ENCODE data around the gene C3orf20.
"Not testable (repeated sequence)": the region's sequence is repeated elsewhere in the genome, so short reads cannot be mapped to it uniquely, and the experiment has no call there.

C3orf20 gene

DNA sequence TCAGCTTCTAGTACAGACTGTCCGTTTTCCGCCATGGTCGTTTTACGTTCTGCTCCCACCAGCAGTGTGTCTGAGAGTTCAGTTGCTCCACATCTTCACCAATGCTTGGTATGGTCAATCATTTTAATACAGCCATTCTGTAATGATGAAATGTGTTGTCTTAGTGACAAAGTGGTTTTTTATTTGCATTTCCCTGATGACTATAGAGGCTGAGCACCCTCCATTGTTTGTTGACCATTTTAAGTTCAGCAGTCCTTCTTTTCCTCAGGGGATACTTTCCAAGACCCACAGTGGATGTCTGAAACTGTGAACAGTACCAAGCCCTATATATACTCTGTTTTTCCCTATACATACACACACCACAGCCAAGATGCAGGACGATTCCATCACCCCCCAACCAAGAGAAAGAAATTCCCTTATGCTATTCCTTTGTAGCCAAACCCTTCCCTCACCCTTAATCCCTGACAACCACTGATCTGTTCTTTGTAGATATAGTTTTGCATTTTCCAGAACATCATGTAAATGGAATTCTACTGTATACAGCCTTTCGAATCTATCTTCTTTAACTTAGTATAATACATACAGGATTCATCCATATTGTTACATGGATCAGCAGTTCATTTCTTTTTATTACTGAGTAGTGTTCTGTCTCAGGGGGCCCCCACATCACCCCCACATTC, 55.9 kb downstream of the C3orf20 start:
- DNase-seq (ENCODE audit: low read depth): no peak
- H3K4me3 ChIP-seq (ENCODE audit: low read depth, low read length): no peak overlapping the region

DNA sequence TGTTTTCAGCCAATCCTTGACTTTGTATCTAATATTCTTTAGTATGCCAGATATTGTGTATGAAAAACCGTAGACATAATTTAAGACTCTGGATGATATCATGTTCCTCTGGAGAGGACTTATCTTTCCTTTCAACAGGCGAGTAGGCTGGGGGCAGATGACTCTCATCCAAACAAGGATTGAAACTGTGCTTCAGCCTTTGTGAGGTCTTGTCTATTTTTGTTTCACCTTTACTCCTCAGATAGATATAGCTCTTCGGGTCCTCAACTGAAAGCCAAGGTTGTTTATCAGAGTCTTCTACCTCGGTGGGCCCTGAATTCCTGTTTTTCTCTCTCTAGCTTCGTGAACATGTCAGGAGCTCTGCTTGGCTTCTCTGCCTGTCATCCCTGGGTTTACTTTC, 66.0 kb downstream of the C3orf20 start:
- DNase-seq (ENCODE audit: low read depth): no peak
- no peak overlapping the region for H3K4me3 ChIP-seq (ENCODE audit: low read depth, low read length)

DNA sequence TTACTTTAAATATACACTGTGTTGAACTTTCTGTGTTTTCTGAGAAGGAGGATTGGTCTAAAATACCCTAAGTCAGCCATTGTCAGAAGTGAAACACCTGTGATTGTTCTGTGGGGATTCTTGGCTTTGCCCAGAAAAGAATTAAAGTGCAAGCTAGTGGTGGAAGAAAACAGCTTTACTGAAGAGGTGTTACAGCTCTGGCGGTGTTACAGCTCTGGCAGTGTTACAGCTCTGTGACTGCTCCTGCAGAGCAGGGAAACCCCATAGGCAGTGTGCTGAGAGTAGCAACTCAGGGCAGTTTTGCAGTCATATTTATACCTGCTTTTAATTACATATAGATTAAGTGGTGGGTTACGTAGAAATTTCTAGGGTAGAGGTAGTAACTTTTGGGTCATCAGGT, 66.6 kb downstream of the C3orf20 start:
- H3K4me3 ChIP-seq (ENCODE audit: low read depth, low read length): no peak overlapping the region
- no peak for DNase-seq (ENCODE audit: low read depth)

DNA sequence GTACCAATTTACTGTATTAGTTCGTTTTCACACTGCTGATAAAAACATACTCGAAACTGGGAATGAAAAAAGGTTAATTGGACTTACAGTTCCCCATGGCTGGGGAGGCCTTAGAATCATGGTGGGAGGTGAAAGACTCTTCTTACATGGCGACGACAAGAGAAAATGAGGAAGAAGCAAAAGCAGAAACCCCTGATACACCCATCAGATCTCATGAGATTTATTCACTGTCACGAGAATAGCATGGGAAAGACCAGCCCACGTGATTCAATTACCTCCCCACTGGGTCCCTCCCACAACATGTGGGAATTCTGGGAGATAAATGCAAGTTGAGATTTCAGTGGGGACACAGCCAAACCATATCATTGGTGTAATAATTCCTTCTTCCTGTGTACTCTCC, 69.6 kb downstream of the C3orf20 start:
- no peak for DNase-seq (ENCODE audit: low read depth)
- no peak overlapping the region for H3K4me3 ChIP-seq (ENCODE audit: low read depth, low read length)

DNA sequence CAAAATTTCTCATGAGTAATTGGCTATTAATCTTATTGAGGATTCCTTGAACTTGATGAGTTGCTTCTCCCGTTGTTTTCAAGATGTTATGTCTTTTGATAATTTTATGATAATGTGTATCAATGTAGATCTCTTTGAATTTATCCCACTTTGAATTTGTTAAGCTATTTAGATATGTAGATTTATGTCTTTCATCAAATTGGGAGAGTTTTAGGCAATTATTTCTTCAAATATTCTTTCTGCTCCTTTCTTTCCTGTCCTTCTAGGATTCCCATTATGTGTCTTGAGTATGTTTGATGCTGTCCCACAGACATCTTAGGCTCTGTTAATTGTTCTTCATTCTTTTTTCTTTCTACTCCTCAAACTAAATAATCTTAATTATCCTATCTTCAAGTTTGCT, 75.7 kb downstream of the C3orf20 start:
- no peak overlapping the region for H3K4me3 ChIP-seq (ENCODE audit: low read depth, low read length)

DNA sequence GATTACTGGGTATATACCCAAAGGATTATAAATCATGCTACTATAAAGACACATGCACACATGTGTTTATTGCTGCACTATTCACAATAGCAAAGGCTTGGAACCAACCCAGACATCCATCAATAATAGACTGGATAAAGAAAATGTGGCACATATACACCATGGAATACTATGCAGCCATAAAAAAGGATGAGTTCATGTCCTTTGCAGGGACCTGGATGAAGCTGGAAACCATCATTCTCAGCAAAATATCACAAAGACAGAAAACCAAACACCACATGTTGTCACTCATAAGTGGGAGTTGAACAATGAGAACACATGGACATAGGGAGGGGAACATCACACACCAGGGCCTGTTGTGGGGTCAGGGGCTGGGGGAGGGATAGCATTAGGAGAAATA, 78.0 kb downstream of the C3orf20 start:
- not testable (repeated sequence) for H3K4me3 ChIP-seq (ENCODE audit: low read depth, low read length); DNase-seq (ENCODE audit: low read depth)

More for the DNA sequence above, 75.7 kb downstream of the C3orf20 start:
- DNase-seq (ENCODE audit: low read depth): no peak

DNA sequence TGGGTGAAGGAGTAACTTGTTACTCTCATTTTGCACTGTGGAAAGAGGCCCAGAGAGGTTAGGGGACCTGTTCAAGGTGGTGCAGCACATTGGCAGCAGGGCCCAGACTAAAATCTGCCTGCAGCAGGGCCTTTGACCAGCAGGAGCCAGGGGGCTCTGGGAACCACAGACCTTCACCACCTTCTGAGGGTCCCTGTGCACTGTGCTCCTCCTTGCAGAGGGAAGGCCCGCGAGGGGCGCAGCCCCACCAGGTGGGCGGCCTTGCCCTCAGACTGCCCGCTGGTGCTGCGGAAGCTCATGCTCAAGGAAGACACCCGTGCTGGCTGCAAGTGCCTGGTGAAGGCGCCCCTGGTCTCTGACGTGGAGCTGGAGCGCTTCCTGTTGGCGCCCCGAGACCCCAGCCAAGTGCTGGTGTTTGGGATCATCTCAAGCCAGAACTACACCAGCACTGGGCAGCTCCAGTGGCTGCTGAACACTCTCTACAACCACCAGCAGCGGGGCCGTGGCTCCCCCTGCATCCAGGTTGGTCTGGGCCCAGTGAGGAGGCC, 82.3 kb downstream of the C3orf20 start:
- H3K4me3 ChIP-seq (ENCODE audit: low read depth, low read length): no peak overlapping the region
- no peak for DNase-seq (ENCODE audit: low read depth)

DNA sequence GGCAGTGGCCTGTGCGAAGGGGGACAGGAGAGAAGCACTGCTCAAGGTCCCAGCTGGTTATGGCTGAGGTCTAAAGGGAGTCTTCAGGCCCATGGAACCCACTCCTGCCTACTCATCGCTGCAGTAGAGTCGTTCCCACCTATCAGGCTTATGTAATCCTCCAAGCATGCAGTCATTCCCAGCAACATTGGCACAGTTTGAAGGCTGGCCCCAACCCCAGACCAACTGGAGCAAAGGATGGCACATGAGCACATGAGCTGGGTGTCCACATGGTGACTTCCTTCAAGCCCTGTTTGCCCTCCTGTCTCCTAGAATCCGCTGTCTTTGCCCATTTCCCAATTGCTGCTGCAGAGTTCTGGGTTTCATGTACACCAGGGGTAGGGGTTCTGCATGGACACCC, 83.4 kb downstream of the C3orf20 start:
- no peak for DNase-seq (ENCODE audit: low read depth)
- H3K4me3 ChIP-seq (ENCODE audit: low read depth, low read length): no peak overlapping the region

DNA sequence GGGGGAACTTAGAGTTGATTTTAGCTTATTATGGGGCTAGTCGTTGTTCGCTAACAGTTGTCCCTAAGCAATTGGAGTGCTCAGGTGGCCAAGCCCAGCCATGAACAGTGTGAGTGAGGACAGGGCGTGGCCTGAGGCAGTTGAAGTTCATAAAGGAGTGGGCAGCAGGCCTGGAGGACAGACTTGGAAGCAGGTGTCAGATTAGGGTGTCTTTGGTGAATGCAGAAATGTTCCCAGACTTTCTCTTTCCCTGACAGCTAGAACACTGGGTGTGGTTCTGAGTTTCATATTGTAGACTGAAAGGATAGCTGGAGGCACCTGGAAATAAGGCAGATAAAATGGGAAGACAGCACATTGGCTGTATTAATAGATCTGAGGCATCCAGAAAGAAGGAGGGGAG, 84.0 kb downstream of the C3orf20 start:
- DNase-seq (ENCODE audit: low read depth): no peak
- no peak overlapping the region for H3K4me3 ChIP-seq (ENCODE audit: low read depth, low read length)

DNA sequence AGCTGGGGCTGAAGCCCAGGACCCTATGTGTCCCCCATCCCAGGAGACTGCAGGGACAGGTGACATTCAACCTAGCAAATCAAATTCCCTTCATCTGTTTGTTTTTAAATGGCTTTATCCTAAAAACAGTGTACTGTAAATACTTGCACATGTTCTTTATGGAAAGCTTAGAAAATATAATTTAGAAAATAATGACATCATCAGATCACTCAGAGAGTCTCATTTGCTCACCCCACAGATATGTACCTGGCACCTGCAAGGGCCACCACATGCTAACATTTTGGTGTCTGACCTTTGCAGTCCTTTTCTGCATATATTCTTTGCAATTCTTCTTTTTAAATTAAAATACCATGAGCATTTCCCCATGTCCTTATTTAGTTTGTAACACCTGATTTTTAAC, 85.2 kb downstream of the C3orf20 start:
- H3K4me3 ChIP-seq (ENCODE audit: low read depth, low read length): no peak overlapping the region
- no peak for DNase-seq (ENCODE audit: low read depth)

DNA sequence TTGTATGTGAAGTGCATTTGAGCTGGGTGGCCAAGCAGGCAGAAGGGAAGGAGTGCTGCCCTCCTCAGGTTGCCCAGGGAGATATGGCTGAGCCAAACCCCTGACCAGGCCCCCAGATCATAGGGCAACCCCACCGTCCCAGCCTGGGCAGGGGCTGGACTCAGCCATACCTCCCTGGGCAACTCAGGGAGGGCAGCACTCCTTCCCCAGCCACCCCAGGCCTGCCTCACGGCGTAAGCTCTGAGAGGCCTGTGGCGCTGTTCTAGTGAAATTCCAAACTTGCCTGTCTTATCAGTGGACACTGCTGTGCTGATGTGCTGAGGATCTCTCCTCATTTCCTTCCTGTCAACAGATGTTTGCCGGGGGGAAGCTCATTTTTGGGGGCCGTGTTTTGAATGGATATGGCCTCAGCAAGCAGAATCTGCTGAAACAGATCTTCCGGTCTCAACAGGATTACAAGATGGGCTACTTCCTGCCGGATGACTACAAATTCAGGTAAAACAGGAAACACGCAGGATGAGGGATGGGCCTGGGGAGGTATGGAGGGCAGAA, 86.3 kb downstream of the C3orf20 start:
- no peak overlapping the region for H3K4me3 ChIP-seq (ENCODE audit: low read depth, low read length)
- no peak for DNase-seq (ENCODE audit: low read depth)

DNA sequence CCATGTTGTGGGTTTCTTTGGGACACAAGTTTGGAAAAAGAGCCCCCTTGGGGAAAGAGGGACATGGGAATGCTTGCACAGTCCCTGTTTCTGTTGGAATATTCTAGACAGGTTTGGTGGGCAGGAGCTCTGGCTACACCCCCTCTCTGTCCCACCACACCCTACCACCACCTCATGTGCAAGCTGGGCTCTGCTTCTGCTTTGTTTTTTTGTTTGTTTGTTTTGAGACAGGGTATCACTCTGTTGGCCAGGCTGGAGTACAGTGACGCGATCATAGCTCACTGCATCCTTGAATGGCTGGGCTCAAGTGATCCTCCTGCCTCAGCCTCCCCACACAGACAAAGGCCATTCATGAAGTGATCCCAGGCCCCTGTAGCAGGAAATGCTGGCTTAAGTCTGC, 86.9 kb downstream of the C3orf20 start:
- no peak overlapping the region for H3K4me3 ChIP-seq (ENCODE audit: low read depth, low read length)
- DNase-seq (ENCODE audit: low read depth): no peak

DNA sequence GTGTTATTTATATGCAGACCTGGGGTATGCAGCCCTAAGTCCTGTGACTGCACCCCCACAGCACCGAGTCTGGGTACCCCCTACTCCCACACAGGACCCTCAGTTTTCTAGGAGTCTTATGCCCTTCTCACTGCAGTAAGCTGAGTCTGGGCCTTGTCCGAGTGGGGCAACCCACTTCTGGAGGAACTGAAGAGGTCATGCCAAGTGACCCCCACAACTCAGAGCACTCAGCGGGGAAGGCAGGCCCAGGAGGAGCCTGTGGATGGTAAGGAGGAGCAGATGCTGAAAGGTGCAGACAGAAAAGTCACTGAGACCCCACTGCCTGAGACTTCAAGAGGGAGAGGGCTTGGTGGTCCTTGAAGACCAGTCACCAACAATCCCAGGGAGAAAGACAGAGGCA, 87.8 kb downstream of the C3orf20 start:
- no peak overlapping the region for H3K4me3 ChIP-seq (ENCODE audit: low read depth, low read length)
- no peak for DNase-seq (ENCODE audit: low read depth)

DNA sequence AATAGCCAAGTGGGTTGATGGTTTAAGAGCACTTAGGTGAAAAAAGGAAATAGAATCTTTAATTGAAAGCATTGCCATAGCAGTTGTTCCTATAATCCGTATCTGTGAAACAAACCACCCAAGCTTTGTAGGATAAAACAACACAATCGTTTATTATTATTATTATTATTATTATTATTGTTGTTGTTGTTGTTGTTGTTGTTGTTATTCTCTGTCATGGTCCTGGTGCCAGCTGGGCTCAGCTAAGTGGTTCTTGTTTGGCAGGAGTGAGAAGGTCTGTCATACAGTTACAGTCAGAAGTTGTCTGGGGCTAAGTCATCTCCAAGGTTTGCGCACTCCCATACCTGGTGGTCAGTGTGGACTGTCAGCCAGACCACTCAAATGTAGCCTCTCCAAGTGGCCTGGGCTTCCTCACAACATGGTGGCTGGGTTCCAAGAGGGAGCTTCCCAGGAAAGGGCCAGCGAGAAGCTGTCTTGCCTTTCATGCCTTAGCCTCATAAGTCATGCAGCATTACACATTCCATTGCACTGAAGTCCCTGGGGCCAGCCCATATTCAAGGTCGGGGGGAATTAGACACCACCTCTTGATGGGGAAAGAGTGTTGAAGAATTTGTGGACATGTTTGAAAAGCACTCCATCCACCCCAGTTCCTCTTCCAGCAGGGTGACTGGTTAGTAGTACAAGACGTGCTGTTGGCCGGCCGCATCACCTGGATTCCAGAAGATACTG, 89.6 kb downstream of the C3orf20 start:
- DNase-seq (ENCODE audit: low read depth): no peak
- H3K4me3 ChIP-seq (ENCODE audit: low read depth, low read length): no peak overlapping the region

DNA sequence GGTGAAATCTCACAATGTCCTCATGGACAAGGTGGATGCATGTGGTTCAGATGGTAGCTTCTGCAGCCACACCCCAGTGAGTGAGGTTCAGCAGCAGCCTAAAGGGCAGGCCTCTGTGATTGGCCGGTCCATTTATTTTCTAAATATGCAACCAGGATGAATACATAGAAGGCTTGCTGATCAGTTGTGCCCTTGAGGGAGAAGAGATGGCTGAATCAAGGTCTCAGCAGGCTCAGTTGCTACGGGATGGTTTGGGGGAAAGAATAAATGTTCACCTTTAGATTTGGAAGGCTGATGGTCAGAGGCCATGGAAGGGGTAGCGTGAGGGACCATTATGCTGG, 90.1 kb downstream of the C3orf20 start:
- no peak overlapping the region for H3K4me3 ChIP-seq (ENCODE audit: low read depth, low read length)
- DNase-seq (ENCODE audit: low read depth): no peak

DNA sequence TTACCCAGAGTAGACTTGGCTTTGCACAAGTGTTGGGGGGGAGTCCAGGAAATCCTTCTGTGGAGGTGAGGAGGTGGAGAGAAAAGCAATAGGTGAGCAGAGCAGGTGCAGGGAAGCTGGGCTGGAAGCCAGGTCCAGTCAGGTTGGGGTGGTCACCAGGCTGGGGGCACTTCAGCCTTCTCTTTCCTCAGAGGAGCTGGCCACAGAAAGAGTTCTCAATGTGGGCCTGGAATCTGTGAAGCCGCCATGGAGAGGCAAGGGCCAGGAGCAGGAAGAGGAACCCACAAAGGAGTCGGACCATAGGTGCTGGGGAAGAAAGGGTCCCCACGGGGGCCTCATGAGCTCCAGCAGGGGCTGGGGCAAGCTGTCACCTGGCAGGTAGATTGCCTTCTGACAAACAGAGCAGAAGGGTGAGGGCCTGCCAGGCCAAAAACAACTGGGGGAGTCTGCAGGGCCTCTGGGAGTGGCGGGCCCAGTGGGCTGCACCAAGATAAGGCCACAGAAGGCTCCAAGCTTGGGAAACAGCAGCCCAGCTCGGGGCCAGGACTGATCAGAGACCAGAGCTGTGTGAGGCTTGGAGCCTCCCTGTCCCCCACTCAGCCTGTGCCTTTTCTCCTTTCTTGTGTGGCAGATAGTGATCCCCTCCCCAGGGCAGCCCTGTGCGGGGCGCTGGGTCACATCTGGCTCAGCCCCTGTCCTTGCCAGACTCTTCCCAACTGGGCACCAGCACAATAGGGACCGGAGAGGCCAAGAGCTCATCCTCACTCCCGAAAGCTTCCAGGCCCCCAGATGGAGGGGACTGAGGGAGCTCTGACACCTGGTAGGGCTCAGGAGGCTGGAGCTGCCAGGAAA, 90.9 kb downstream of the C3orf20 start:
- no peak overlapping the region for H3K4me3 ChIP-seq (ENCODE audit: low read depth, low read length)
- DNase-seq (ENCODE audit: low read depth): no peak

DNA sequence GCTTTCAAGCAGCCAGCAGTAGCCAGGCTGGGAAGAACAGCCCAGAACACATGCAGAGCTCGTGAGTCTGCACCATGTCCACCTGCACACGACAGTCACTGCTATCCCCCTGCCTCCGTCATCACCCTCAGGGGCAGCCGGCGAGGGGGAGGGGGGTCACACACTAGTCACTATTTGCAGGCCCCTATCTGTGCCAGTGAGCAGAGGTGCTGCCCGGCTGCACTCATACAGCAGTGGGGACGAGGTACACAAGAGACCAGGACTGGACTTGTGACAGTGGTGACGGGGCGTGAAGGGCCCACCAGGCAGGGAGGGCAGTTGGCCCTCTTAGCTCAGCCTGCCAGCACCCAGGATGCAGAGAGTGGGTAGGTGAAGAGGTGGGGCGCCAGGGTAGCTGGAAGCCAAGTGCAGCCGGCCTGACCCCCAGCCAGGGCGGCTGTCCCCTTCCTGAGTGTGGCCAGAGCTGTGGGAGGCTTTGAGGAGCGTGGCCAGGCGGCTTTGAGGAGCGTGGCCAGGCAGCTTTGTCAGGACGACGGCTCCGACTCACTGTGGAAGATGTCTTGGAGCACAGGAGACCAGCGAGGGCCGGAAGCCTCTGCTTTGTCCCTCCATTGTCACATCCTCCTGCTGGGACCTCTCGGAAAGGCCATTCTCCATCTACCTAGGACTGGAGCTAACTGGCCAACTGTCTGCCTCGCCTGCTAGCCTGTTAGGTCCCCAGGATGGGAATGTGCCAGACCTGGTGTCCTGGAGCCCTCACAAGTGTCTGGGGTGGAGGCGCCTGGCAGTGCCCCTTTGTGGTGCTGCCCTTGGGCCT, 91.7 kb downstream of the C3orf20 start:
- DNase-seq (ENCODE audit: low read depth): no peak
- H3K4me3 ChIP-seq (ENCODE audit: low read depth, low read length): no peak overlapping the region

DNA sequence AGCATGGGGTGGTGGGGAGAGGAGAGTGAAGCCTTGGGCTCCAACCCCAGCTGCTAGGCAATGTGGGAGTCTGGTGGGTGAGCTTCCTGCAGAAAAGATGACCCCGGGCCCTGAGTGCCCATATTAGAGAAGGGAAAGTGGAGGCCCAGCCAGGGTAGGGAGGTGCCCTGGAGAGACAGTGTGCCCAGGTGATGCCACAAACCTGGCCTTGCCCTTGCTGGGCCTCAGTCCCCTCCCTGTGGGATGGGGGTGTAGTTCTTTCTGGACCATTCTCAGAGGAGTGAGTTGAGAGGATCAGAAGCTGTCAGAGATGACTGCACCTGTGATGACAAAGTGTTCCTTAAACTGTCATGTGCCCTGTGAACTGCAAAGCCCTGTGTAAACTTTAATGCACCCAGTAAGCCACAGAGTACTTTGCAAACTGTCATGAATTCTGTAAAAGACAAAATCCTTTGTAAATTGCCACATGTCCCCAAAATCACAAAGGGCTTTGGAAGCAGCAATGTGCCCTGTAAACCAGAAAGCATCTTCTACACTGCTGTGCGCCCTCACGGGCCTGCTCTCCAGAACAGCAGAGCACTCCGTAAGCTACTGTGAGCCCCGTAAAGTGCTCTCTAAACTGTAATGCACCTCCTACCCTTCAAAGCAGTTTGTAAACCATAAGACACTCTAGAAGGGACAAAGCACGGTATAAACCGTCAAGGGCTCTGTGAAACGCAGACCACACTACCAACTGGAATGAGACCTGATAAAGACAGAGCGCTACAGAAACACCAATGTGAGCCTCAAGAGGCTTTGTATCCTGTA, 92.5 kb downstream of the C3orf20 start:
- H3K4me3 ChIP-seq (ENCODE audit: low read depth, low read length): no peak overlapping the region
- DNase-seq (ENCODE audit: low read depth): no peak
